SH-SY5Y (cell line): ENCODE results near the gene NR1I2.

Source experiments
- GATA2 ChIP-seq: IDR thresholded peaks from 2 replicates; pipeline ENCODE4 v1.6.1; 2011; ENCODE audit warnings: mild to moderate bottlenecking, low read depth, low read length
- GATA3 ChIP-seq: IDR thresholded peaks from 2 replicates; pipeline ENCODE4 v1.6.1; 2011; ENCODE audit warnings: low read depth, mild to moderate bottlenecking, low read length, moderate library complexity

Gene NR1I2

GRCh38 chr3:119781330-119782198, at the start of gene NR1I2:
Gene NR1I2, plus strand, starts transcription at chr3:119782101.
- TF ChIP-seq GATA3 (no peak), GATA2 (no peak)

GRCh38 chr3:119733812-119734211, 48.1 kb upstream of the NR1I2 start:
- TF ChIP-seq GATA3 = no peak
- TF ChIP-seq GATA2 = no peak

- TF ChIP-seq GATA2 (no peak), GATA3 (no peak)
Observed at GRCh38 chr3:119738741-119739140, 43.2 kb upstream of the NR1I2 start.

- TF ChIP-seq GATA2 = no peak
- no peak for TF ChIP-seq GATA3
Observed at GRCh38 chr3:119741657-119742590, 40.0 kb upstream of the NR1I2 start.

GRCh38 chr3:119743921-119744320, 38.0 kb upstream of the NR1I2 start:
- no peak for TF ChIP-seq GATA3
- TF ChIP-seq GATA2 = no peak

GRCh38 chr3:119745942-119746341, 36.0 kb upstream of the NR1I2 start:
- TF ChIP-seq GATA3 (no peak), GATA2 (no peak)

GRCh38 chr3:119746423-119746822, 35.5 kb upstream of the NR1I2 start:
- no peak for TF ChIP-seq GATA2
- TF ChIP-seq GATA3 = no peak

GRCh38 chr3:119747357-119747756, 34.5 kb upstream of the NR1I2 start:
- TF ChIP-seq GATA3 (no peak), GATA2 (no peak)

- no peak for TF ChIP-seq GATA2
- no peak for TF ChIP-seq GATA3
Observed at GRCh38 chr3:119748991-119749390, 32.9 kb upstream of the NR1I2 start.

- TF ChIP-seq GATA2 = no peak
- TF ChIP-seq GATA3 = no peak
Observed at GRCh38 chr3:119751423-119751822, 30.5 kb upstream of the NR1I2 start.

- no peak for TF ChIP-seq GATA3
Observed at GRCh38 chr3:119759962-119760361, 21.9 kb upstream of the NR1I2 start.

- no peak for TF ChIP-seq GATA3
Observed at GRCh38 chr3:119762876-119763275, 19.0 kb upstream of the NR1I2 start.

GRCh38 chr3:119763466-119763865, 18.4 kb upstream of the NR1I2 start:
- TF ChIP-seq GATA3 = no peak
- no peak for TF ChIP-seq GATA2

GRCh38 chr3:119765239-119765638, 16.7 kb upstream of the NR1I2 start:
- TF ChIP-seq GATA2 (no peak), GATA3 (no peak)
